Medulla oblongata (tissue), 1 donor: ENCODE data around the gene SEPTIN8.

Experiments
- DNase-seq: peaks from one replicate; pipeline ENCODE4 v3.0.0-alpha.2; 2015; ENCODE audit errors: extremely low spot score

SEPTIN8 gene

DNA sequence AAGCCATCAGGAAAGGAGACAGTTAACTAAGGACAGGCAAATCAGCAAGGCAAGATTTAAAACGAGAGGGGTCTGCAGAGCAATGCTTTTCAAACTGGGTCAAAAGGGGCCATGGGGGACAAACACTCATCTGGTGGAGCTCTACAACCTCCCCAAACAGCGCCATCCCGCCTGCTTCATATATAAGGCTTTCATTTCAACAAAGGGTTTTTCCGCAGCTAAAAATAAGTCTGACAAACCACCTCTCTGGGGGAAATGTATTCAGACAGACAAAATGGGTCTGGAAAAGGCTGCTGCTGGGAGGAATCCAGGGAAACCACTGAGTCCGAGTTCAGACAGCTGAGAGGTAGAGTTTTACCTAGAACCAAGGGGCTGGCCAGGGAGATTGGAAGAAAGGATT lies 8.3 kb upstream of the SEPTIN8 start:
- no peak for DNase-seq

DNA sequence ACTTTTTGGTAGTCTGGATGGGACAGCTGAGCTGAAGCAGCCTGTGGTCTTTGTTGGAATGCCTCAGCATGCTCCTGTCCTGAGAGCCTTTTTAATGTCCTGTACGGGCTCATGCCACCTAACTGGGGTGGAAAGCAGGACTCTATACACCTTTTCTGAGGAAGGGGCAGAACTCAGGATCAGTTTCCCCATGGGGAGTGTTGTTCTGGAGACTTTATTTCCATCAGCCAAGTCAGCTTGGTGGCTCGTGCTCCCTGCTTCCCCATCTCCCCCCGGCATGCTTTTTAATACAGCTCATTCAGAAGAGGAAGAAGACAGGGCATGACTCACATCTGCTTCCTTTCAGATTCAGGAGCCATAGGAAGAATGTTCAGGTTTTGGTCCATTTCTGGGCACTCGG lies 5.1 kb upstream of the SEPTIN8 start:
- DNase-seq = peak; percentile 83

DNA sequence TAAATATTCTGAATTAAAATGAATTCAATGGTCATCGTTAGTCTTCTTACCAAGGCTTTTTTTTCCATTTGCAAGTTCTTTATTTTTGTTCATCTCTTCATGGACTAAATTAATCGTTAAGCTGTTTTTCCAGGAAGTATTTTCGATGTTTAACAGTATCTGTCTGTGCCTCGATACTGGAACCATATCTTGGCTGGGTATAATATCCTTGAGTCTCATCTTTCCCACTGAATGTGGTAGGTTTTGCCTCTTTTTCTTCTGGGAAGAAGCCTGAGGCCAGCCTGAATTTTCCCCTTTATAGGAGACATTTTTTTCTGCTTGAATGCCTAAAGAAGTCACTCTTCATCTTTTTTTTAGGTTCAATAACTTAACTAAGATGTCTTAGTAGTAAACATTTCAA lies 4.0 kb upstream of the SEPTIN8 start:
- DNase-seq = no peak

DNA sequence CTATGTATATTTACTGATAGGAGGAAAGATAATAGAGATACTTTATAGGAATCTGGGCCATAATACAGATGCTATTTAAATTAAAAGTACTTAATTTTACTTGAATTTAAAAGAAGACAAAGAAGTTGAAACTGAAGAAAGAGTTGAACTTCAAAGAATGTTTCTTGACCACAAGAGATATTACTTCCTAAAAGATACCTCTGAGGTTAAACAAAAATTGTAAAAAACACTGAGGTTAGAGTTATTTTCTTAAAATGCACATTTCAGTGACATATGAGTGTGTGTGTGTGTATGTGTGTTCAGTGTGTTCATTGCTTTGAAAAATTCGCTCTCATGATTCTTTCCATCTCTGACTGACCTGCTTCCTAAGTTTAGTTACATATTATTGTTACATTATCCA lies 3.5 kb upstream of the SEPTIN8 start:
- DNase-seq = no peak

DNA sequence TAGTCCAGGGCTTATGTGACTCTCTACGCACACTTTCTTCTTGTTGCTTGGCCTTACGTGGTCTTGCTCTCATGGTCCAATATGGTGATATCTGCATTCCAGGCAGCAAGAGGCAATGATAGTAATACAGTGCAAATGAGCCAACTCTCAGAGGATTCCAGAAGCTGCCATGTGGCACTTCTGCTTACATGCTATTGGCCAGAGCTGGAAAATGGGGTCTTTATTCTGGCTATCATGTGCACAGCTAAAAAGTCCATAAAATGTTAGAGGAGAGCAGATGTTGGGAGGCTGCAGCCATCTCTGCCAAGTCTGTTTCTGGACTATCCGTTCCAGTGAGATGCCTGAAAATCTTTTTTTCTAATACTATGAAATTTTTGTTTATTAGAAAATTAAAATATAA lies 2.9 kb upstream of the SEPTIN8 start:
- DNase-seq = peak; percentile 93

DNA sequence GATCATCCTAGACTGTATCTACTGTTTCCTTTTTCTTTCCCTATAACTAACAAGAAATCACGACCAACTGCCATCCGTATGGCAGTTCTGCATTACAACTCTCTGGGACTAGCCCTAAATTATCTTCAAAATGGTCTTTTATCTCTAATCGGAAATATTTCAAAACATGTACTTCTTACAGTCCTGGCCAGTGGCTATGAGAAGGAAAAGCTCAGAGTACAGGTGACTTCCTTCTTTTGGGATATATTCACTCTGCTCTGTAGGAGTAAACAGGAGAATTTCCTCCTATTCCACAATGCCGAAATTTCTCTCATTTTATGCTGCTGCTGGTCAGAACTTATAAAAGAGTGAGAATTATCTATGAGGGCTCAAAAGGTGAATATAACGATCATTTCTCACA lies 1.8 kb upstream of the SEPTIN8 start:
- DNase-seq = no peak

DNA sequence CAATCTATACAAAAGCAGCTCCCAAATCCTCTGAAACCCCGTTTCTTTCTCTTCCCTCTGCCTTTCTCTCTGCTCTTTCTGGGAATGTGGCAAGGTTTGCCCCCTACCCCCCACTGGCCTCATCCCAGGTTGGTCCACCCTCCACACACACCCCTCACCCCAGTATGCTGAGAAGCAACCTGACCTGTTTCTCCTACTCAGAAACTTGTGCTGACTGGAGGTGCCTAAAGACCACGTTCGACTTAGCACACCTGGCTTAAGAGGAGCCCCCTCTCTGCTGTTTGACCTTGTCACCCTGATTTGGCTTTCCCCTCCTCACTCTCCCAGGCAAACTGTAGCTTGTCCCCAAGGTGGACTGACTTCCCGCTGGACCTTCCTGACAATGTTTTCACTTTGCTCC lies 1.1 kb upstream of the SEPTIN8 start:
- no peak for DNase-seq

DNA sequence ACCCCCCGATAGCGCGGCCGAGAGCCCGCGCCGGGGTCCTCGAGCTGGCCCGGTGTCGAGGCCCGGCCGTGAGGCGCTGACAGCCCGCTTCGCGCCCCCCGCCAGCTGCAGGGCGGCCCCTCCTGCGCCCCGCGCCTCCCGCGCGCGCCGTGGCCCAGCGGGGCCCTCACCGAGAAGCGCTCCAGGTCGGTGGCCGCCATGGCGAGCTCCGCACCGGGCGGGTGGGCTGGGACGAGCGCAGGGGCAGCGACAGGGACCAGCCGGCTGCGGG lies 166 bp downstream of the SEPTIN8 start:
- no peak for DNase-seq

DNA sequence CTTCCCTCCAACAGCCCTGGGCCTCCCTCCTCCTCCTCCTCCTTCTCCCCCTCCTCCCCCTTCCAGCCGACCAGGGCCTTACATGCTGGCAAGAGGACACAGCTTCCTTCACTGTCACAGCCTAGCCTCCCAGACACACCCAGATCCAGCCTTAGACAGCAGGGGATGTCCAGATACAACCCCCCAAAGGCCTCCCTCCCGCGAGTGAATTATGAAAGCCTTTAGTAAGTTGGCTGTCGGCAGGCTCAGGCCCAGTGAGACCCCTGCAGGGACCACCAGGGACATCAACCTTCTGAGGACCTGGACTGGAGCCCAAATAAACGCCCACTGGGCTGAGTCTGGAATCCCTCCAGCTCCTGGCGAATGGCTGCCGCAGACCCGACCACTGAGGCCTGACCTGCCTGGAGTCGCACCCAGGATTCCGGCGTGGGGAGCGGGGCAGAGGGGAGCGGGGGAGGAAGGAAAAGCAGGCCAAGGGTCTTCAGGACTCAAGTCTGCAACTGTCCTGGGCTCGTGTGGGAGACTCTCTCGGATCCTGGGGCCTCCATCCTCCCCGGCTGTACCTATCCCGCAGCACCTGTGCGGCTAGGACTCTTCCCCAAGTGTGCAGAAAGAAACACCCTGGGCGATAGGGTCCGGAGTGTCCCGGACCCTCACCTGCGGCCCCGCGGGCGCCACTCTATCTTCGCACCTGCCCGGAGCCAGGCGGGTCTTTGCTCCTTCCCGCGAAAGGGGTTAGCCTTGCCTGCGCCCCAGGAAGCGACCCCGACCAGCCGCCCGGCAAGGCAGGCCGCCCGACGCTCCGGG lies 705 bp downstream of the SEPTIN8 start:
- DNase-seq = peak; percentile 82

DNA sequence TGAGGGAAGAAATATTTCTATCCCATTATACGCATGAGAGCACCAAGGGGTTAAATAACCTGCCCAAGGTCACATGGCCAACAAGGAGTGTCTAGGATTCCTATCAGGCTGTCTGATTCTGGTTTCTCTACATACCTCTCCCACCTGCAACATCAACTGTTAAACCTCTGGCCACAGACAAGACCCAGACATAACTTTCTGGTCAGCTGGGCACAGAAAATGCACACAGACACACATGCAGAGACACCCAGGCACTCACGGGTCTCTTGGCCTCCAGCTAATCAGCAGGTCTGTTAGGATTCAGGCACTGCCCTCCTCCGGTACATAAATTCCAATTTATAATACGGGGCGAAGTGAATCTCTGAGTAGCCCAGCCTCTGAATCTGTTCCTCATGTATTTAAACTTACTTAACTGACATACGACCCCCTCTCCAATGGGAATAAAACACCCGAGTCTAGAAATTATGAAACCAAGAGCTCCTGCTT lies 1.5 kb downstream of the SEPTIN8 start:
- peak; percentile 39 for DNase-seq

DNA sequence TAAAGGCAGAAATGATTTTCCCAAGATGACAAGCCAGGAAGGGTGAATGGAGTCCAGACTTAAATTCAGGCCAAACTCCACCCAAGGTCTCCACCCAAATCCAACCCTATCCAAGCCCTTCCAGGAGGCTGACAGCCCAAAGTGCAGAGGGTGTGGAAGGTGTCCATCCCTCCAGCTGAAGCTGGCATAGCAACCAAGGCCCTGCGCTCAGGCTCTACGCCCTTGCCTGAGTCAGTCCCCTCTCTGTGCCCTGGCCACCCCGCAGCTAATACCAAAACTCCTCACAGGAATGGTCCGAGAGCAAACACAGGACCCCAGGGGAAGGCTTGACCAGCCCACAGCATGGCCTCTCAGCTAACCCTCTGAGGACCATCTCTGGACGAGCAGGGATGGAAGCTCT lies 2.1 kb downstream of the SEPTIN8 start:
- no peak for DNase-seq

DNA sequence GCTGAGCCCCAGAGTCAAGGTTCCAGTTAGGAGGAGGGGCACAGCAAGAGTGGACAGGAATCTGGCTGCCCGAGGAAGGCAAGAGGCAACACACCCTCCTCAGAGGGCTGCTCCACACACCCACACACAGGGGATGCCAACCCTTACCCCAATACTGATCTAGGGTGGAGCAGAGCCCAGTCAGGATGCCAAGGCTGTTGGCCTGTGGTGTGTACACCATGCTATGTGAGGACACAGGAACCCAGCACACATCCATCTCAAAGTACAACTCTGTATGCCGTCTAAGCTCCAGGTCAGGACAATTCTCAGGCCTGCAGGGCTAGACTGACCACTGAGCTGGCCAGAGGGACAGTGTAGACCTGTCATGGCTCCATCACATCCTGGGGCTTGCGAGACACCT lies 2.6 kb downstream of the SEPTIN8 start:
- DNase-seq = no peak

DNA sequence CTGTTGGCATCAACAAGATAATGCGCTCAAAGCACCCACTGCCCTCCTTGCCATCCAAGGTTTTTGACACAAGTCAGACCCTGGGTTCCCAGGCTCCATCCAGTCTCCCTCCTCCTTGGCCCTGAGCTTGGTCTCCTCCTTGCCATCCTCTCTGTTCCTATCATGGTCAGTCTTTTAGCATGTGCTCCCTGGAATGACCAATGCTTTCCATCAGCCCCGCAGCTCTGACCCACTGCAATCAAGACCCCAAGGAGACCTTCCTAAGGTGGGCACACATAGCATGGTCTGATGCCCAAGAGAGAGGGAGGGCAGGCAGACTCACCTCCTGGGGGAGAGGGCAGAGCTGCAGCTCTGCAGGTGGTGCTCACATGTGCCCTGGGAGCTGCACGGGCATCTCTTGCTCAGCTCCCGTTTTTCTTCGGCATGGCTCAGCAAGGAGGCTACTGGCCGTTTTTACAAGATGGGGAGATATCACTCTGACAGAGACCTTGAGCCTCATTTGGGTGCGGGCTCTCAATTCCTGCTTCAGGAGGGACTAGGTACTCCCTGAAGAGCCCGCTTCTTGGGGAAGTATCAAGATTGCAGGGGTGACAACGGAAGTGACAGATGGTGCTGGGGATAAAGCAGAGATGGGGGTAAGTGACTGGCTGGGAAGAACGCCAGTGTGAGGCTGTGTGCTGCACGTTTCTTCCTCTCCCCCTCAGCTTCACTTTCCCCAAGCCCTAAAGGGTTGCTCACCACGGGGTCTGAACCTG lies 3.3 kb downstream of the SEPTIN8 start:
- no peak for DNase-seq

DNA sequence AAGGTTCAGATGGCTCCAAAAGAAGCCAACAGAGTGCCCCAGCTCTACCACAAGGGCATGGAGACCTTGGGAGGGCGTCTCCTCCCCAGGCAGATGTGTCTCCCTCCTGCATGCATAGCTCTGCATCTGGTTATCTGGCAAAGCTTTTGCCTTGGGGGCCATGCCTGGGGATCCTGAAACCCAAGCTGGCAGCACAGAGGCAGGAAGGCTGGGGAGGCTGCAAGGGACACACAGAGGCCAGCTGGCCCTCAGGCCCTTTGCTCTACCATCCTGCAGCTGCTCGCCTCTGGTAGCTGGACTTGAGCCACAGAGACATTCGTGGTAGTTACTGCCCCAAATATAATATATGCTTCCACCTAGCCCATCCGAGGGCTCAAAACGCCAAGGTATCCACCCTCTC lies 3.9 kb downstream of the SEPTIN8 start:
- DNase-seq = no peak

DNA sequence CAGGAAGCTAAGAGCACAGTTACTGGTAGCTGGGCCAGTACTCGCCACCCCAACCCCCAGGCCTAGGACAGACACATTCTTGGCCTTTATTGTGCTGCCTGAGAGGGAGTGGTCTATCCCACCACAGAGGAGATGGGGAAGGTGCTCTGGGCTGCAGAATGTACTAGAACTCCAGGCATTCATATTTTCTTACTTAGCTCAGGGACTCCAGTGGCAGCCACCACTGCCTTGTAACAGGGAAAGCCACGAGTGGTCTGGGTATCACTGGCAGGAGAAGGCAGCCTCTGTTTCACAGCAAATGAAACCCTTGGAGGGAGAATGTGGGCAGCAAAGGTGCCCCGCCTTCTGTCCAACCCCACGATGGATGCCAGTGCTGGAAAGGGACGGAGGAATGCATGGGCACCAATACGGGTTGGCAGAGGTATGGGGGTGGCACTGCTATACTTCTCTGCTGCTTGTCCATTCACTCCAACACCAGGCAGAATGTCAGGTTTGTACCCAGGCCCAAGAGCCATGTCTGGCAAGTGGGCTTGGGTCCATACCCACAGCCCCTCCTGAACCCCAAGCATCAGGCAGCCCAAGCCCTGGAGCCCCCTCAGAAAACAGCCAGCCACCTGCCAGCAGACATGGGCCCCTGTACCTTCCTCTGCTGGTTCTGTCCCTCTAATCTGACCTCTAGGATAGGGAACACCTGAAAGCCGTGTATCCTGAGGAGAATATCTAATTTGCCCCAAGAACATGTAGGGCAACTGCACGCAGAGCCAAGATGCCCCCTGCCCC lies 4.6 kb downstream of the SEPTIN8 start:
- peak; percentile 56 for DNase-seq

DNA sequence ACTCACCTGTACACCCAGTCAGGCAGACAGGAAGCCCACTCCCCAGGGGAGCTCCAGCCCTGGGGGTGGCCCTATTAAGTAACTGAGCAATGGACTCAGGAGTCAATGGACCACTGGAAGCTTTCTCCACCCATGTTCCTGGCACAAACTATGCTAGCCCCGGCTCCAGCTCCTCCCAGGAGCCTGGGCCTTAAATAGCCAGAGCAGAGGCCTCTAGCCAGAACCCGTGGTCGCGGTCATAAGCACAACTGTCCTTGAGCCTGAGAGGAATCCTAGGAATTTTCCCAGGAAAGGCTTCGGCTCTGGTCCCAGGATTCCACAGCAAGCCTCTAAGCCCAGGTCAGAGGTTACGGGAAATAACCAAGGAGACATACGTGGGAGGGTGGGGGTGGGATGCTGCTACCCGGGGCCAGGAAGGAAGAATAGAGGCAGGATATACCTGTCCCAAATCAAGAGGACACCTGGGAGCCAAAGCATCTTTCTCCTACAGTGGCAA lies 5.5 kb downstream of the SEPTIN8 start:
- peak; percentile 40 for DNase-seq

DNA sequence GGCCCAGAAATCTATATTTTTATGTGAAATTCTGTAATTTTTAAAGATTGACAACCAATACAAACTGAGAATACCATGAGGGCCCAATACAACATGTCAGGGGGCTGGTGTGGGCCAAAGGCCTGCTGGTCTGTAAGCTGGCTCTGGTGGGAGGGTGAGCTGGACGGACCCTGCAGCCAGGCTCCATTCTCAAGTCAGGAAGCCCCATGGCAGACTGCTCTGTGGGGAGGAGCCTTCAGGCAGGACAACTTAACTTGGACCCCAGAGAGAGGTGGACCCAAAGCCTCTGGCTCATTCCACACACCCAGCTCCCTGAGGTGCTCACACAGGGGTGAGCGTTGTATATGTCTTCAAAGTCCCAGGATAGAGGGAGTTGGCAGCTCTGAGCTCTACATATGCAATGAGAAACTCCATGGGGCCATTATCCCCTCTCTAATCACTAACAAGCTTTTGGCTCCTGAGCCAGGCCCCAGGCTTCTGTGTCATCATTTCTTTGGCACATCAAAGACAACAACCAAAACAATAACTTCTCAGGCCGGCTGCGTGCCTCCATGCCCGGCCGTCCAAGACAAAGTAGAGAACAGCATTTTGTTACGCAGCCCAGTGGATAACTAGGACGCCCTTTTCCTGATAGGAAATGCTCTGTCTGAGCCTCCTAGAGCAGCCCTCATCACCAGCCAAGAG lies 6.4 kb downstream of the SEPTIN8 start:
- DNase-seq = peak; percentile 42

DNA sequence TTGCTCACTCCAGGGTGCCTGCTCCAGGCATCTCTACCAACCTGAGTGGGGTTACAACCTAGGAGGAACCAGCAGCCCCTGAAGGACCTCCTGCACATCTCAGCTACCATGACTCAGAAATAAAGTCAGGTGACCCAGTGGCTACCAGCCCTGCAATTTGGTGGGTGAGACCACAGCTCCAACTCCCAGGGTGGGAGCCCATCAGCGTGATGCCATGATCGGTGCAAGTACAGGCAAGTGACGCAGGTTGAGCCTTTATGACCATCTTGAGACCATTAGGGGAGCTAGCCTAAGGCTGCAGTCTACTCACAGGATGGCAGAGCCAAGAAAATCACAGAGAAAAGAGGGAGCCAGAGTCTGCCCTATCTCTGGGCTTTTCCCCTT lies 8.6 kb downstream of the SEPTIN8 start:
- no peak for DNase-seq

DNA sequence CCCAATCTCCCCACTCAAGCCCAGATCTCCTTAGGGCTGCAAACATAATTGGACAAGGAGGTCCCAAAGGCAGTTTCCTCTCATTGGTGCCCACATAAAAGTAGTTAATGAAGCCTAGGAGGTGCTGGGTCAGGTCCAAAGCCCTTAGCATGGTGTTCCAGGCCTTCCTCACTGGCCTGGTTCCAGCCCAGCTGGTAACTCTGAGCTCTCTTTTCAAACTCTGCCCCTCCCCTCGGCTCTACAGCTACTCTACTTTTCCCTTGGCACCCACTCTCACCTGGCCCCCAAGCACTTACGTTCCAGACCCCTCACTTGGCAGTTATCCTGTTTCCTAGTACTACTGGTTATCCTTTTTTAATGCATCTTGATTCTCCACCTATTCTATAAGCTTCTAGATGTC lies 9.9 kb downstream of the SEPTIN8 start:
- peak; percentile 68 for DNase-seq

DNA sequence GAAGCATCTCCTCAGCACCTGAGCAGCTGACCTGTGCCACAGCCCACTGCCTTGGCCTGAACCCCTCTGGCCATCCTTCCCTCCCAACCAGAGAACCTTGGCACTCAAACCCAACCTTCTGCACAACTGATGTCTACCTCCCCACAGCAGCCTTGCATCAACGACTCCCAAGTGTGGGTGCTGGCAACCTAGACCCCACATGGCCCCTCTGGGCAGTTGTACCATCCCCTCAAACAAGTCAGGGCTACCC lies 10.3 kb downstream of the SEPTIN8 start:
- no peak for DNase-seq

DNA sequence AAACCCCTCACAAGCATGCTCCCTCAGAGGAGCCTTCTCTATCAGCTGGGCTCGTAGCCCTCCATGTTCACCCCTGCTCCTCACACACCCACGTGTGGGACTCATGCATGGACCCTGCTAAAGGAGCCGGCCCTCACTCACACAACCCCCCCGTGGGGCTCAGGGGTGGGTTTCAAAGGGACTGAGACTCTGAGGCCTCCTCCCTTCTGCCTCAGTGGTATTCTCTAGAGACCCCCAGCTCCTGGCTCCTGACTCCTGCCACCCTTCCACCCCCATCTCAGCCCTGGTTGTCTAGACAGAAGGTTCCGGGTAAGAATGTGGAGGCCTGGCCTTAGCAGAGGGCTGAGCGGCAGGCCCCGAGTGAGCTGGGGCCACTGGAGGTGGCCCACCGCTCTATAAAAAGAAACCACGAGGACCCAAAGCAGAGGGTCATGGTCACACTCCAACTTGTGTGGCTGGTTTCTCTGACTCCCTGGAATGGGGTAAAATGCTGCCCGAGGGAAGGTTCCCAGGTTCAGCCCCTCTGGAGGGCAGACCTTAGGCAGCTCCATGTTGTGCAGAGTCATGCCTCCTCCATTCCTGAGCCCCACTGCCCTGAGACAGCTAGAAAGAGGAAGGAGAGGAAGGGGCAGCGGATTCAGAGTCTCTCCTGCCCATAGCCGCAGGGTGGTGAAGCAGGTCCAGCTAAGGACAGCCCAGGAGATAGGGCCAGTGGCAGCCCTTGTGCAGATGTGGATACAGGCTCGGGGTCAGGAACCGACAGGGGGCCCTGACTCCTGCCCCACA lies 10.8 kb downstream of the SEPTIN8 start:
- no peak for DNase-seq
